SKM-1 (cell line): ENCODE data around the gene CATSPER4.

Experiments used
- DNase-seq: peaks from one replicate; lab custom pipeline; 2025; ENCODE audit not compliant: unreplicated experiment; lab: John Stamatoyannopoulos, UW

CATSPER4 gene

DNA sequence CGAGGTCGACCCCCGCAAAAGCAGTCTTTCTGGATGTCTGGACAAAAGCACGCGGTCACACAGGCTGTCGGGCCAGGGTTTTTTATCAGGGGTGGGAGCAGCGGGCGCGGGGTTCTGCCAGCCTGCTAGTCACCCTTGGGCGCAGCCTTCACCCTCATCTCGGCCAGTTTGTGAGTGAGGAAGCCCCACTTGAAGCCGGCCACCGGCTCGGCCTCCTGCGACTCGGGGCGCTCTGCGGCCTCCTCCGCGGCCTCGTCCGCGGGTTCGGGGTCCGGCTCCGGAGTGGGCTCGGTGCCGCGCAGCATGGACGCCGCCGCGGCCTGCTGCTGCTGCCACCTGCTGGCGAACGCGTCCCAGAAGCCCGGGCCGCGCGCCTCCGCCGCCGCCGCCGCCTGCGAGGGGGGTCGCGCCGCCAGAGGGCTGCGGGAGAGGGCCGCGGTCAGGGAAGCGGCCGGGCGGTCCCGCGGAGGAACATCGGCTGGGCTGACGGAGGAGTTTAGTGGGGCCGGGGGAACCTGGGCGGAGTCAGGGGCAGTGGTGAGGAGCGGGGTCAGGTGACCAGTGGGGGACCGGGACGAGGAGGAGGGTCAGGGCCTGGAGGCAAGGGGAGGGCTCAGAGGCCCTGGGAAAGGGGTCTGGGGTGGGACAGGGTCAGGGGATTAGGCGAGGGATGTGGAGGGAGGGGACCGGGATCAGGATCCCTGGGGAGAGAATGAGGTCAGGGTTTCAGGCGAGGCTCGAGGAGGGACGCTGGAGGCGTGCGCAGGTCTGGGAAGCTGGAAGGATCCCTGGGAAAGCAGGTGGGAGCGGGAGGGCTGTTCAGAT lies 26.2 kb upstream of the CATSPER4 start:
- DNase-seq = no peak

GRCh38 chr1:26164861-26165842 lies 25.2 kb upstream of the CATSPER4 start:
- no peak for DNase-seq

DNA sequence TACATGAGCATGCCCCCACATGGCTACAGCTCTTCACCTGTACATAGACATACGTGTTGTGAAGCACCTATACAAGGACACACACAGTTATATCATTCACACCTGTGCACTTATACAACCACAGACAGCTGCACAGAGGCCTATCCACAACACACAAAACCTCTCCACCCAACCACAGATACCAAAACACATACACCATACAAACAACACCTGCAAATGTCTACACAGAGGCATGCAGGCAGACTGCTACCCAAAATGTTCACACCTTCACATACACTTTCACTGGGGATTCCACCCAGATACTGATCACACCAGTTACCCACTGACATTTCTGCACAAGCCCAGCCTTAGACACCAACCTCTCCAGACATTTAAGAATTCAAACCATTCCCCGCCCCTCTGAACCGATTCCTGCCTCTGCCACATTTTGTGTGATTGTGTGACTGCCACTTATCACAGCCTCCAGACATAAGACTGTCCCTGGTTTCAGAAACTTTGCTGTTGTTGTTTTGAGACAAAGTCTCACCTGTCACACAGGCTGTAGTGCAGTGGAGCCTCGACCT lies 23.6 kb upstream of the CATSPER4 start:
- DNase-seq = no peak

DNA sequence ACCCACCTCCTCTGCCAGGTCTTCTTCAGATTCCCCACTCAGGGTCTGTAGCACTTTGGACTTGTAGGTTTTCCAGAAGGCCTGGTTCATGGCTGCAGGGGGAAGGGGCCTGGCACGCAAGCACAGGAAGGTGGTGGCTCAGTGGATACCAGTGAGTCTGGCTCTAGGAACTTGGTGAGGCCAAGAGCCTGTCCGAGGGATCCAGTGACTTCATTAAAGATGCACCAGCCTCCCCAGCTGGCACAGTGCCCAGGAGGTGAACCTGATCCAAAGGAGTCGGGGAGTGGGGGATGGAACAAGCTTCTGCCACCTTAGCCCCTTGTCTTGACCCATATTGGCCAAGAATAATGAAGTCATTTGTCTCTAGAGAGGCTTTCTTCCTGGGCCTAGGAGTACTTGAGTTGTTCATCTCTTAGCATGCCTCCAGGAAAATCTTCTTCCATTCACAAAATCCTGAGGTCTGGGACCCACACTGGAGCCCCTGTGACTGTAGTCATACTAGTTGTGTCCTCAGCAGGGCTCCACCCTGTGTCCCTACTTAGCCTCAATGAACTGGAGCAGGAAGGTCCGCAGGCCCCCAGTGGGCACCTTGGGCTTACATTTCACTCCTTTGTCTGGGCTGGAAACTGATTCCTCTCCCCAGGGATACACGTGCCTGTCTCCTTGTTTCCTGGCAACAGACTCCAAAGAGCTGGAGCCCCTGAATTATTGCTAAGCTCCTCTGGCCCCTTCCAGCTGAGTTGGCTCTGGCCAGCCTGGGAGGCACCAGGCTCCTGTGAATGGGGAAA lies 21.8 kb upstream of the CATSPER4 start, which contains the start of gene C1orf232:
C1orf232 (minus strand) TSS at position 554 of the 788 bp plus-strand sequence; CDS start at position 90, 464 bp downstream.
- no peak for DNase-seq

DNA sequence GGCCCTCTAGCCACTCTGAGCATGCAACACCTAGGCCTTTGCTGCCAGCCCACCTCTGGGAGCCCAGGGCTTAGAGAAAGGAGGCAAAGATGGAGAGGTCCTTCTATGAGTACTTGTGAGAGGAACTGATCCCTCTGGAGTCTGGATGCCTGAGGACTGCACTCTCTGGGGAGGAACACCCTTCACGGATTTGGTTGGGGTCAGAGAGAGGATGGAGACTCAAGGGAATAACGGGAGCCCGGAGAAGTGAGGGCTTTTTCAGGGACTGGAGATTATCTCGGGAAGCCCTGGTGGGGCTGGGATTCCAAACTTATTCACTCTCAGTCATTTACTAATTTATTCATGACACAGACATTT lies 21.2 kb upstream of the CATSPER4 start:
- no peak for DNase-seq

GRCh38 chr1:26169669-26170471 lies 20.5 kb upstream of the CATSPER4 start, which contains the start of gene ZNF593:
TSS of gene ZNF593 (plus strand) at chr1:26169908. CDS start at chr1:26169984, 76 bp downstream.
- DNase-seq = peak; percentile 93

- DNase-seq = no peak
Observed at GRCh38 chr1:26170472-26170821, 20.0 kb upstream of the CATSPER4 start.

DNA sequence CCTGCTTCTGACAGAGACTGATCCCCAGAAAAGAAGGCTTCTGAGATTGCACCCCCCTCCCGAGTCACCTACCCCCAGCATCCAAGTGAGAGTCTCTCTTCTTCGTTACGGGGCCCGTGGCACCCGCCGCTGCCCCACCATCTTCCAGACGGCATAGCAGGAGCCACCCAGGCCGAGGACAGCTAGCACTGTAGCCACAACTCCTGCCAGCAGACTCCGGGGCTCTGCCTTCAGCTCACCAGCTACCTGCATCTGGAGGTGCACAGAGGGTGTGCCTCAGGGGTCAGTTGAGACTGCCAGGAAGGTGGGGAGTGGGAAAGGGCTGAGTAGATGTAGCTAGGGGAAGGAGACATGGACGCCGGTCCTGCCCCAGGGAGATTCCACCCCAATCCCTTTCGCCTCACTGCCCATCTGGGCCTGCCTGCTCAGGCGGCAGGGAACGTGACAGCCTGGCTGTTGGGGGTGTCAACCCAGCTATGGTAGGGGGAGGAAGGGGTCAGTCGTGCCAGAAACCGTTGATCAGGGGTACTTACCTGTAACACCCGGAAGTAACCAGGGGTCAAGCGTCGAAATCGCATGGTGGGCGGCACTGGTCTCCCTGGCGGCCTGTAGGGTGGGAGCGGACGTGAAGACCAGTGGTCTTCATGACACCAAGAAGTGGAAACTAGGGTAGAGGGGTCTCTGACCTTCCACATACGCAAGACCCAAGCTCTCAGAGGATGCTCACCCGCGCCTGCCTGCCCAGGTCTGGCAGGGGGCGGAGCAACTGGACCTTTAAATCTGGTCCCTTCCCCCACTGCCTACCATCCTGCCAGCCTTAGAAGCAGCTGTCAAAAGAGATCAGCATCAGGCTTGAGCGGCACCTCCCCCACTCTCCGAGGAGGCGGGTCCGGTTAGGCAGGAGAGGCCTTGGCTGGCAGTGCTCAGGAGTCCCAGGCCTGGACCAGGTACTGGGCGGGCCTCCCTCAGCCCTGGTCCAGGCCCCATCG lies 19.0 kb upstream of the CATSPER4 start, which contains the start of gene ZNF593OS:
ZNF593OS (minus strand) TSS at position 749 of the 989 bp plus-strand sequence; CDS start at position 578, 171 bp downstream.
- no peak for DNase-seq

DNA sequence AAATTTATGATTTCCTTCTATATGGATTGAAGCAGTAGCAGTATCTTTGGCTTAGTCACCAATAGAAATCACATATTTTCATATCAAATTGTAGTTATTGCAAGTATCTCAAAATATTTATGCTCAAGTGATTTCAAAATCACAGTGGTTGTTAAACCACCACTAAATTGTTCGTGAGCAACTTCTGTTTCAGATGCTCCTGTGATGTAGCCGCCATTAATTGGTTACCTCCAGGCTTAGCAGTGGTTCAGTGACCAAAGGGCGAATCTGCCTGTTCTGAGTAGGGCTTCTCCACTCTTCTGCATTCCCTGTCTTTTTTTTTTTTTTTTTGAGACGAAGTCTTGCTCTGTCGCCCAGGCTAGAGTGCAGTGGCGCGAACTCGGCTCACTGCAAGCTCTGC lies 15.1 kb upstream of the CATSPER4 start:
- no peak for DNase-seq

DNA sequence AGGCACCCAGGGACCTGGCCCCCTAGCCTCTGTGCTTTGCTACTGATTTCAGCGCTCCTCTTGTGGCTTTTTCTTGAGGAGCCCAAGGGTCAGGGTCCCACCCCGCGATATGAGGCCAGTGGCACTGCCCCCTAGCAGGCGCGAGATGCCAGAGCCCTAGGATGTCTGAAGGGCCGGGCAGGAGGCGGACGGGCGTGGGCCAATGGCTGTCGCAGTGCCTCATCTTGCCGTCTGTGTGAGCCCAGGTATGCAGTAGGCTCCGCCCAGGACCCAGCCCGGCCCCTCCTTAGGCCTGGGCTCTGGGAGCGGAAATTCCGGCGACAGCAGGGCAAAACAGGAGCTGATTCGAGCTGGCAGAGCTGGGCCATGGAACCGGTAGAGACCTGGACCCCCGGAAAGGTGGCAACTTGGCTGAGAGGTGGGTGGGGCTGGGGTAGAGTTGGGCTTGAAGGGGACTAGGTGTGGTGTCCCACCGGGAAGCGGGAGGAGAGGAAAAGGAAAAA lies 13.2 kb upstream of the CATSPER4 start, which contains the start of gene CNKSR1:
CNKSR1 (plus strand) TSS at position 310 of the 503 bp plus-strand sequence; CDS start at position 367, 57 bp downstream.
- DNase-seq = no peak

DNA sequence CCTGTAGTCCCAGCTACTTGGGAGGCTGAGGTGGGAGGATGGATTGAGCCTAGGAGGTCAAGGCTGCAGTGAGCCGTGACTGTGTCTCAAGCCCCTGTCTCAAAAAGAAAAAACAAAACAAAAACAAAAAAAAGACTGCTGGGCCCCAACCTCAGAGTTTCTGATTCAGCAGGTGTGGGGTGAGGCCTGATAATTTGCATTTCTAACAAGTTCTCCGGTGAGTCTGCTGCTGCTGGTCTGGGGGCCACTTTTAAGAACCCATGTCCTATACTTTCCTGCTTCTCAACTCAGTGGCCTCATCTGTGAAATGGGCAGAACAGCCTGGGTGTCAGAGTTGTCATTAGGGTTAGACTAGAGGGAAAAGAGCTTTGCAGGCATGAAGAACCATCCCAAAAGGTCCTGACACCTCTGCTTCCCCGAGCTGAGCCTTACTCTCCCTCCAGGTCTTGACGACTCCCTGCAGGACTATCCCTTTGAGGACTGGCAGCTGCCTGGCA lies 10.3 kb upstream of the CATSPER4 start:
- DNase-seq = no peak

GRCh38 chr1:26181586-26182382 lies 8.6 kb upstream of the CATSPER4 start:
- no peak for DNase-seq

DNA sequence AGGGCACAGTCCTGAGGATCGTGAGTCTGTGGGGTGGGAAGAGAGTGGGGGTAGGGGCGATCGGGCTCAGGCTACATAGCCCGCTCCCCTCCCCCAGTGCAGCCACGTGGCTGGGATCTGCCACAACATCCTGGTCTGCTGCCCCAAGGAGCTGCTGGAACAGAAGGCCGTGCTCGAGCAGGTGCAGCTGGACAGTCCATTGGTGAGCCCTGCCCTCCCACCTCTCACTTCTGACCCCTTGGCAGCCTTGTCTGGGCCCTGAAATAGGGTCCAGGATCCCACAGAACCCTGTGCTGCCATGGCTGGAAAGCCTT lies 8.1 kb upstream of the CATSPER4 start:
- no peak for DNase-seq

DNA sequence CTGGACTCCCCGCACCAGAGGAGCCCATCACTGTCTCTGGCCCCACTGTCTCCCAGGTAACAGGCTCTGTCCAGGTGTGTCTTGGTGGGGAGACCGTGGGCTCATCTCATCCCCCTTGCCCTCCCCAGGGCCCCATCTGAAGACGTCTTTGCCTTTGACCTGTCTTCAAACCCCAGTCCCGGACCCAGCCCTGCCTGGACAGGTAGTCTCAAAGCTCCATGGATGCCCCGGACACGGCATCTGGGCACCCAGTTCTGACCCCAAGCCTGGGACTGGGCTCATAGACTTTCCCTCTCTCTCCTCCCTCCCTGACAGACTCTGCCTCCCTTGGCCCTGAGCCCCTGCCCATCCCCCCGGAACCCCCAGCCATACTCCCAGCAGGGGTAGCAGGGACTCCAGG lies 6.3 kb upstream of the CATSPER4 start:
- DNase-seq = no peak

GRCh38 chr1:26184883-26185282 lies 5.5 kb upstream of the CATSPER4 start:
- no peak for DNase-seq

GRCh38 chr1:26187882-26188281 lies 2.5 kb upstream of the CATSPER4 start:
- no peak for DNase-seq

DNA sequence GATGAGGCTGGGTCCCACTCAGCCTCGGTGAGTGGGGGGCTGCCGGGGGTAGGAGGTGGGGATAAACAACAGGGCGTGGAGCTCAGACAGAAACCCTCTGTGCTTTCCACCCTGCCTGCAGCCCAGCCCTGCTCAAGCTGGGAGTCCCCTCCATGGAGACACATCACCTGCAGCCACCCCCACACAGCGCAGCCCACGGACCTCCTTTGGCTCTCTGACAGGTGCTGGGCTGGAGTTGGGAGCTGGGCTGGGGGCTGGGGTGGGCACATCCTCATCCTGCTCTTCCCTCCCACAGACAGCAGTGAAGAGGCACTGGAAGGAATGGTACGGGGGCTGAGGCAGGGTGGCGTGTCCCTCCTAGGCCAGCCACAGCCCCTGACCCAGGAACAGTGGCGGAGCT lies 1.9 kb upstream of the CATSPER4 start:
- DNase-seq = no peak
